Measurements from ENCODE around the gene MLXIP. TPM values are rescaled to one million over a fixed set of nuclear protein-coding genes. Genes with fewer than 3 reads are reported as not detected.

The MLXIP gene
- total and polyA plus RNA-seq, 9 of the 15 experiments (the other 6 are each of a cell fraction or from before 2014, with no cell fraction given): 2.2 to 66.3 (median 18.1) TPM

DNA sequence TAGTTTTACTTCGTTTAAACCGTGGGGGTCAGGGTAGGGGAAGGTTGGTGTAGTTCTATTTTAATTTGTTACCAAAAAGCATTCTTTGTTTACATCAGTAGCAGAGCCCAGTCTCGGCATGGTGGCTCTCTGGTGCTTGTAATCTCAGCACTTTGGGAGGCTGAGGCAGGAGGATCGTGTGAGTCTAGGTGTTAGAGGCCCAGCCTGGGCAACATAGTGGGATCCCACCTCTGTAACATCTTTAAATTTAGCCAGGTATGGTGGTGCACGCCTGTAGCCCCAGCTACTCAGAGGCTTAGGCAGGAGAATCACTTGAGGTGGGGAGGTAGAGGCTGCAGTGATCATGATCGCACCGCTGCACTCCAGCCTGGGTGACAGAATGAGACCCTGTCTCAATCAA lies 106.5 kb downstream of the MLXIP start:
- H3K4me1 ChIP-seq (replicated peaks in 1 of 2; ENCODE audit: control insufficient read depth in 2 of 2, insufficient read depth in 2 of 2, low read length in 2 of 2): peaks cover 0 to 10% of the 10 kb centered on the region in 2 experiments; a peak in 2 of 5 replicates
- H3K4me3 ChIP-seq: no peak overlapping the region
- no peak overlapping the region for H3K4me2 ChIP-seq (ENCODE audit: insufficient read depth, low read length)
- H3K36me3 ChIP-seq (ENCODE audit: control insufficient read depth, insufficient read depth, low read length): no peaks in the 10 kb centered on the region
- in situ Hi-C loops (cut with MboI): no loop called here
- H3K27me3 ChIP-seq (ENCODE audit: control insufficient read depth in 2 of 2, insufficient read depth in 2 of 2, low read length in 2 of 2): no peaks in the 10 kb centered on the region
- no peak for ATAC-seq
- DNase-seq (ENCODE audit: extremely low read depth in 1 of 4, low spot score in 3 of 4): no peak
- POLR2A ChIA-PET: no interaction called here
- no peak overlapping the region for H2AFZ ChIP-seq (ENCODE audit: low read depth, low read length)
- no peaks in the 10 kb centered on the region for H4K20me1 ChIP-seq (replicated peaks; ENCODE audit: control insufficient read depth, insufficient read depth, low read length)
- H3K79me2 ChIP-seq (ENCODE audit: control insufficient read depth, insufficient read depth, low read length): no peaks in the 10 kb centered on the region
- TF ChIP-seq KDM1A (IDR thresholded peaks at IDR 0.05) (0 out of 4 replicates have a peak, but pooled peaks of 1 of the 2 experiments have one; percentile 27), ZNF121 (CRISPR knock-in tag; conservative IDR thresholded peaks at IDR 0.05) (peak; percentile 99), RBM14 (IDR thresholded peaks at IDR 0.05; ENCODE audit: borderline replicate concordance, insufficient read depth, low read depth, low read length) (no peak), RBM25 (IDR thresholded peaks at IDR 0.05; ENCODE audit: low read depth, low read length, severe bottlenecking) (peak; percentile 60), BCOR (IDR thresholded peaks at IDR 0.05) (peak; percentile 78)
- CTCF ChIA-PET (ENCODE audit: low intra/inter-chr PET ratio): no interaction called here
- H3K9me1 ChIP-seq (ENCODE audit: control insufficient read depth, insufficient read depth, low read length): no peaks in the 10 kb centered on the region
- intact Hi-C loops (cut with micrococcal nuclease): no loop called here
- no peak overlapping the region for H3K27ac ChIP-seq (ENCODE audit: extremely low read depth, low read depth, low read length)
- BruUV-seq (replicated peaks): no TSS peak
- no peak overlapping the region for H3K9ac ChIP-seq (ENCODE audit: insufficient read depth in 1 of 2, low read depth in 2 of 2, low read length in 2 of 2)
- FAIRE-seq: no peak
- 48% methylated on average over 7 of the region's 7 CpGs for WGBS (ENCODE audit: insufficient coverage, low coverage, missing lambda C conversion rate)
- H3K9me3 ChIP-seq (replicated peaks; ENCODE audit: control insufficient read depth, insufficient read depth, low read depth, low read length): no peaks in the 10 kb centered on the region

DNA sequence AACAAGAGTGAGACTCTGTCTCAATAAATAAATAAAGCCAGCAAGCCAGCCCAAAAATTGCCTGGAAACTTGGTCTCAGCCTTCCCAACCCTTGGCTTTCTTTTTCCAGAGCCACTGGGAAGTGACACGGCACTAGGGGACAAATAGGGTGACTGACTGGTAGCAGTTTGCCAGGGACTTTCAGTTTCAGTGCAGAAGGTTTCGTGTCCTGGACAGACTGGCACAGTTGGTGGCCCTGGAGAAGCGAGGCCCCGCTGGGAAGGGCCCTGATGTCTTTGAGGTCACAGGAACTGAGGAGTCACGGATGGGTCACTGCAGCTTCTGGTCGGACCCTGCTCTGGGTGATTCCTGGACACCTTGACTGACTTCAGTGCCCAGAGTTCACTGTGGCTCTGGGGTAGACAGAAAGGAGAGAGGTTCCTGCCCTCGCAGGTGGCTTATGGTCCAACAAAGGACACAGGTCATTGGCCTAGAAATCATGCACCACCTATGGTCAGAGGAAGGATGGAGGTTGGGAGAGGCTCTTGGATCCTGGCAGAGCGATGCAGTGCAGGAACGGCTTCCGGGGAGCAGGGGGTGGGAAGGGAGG lies 107.0 kb downstream of the MLXIP start:
- 51% methylated on average over 10 of the region's 10 CpGs for WGBS (ENCODE audit: insufficient coverage, low coverage, missing lambda C conversion rate)
- ATAC-seq (no peak), DNase-seq (ENCODE audit: extremely low read depth in 1 of 4, low spot score in 3 of 4) (peak in 1 of 4 experiments; percentile 2), FAIRE-seq (no peak)
- in situ Hi-C loops (cut with MboI): no loop called here
- Histone ChIP-seq H3K9me1 (ENCODE audit: control insufficient read depth, insufficient read depth, low read length) (no peaks in the 10 kb centered on the region), H3K4me1 (replicated peaks in 1 of 2; ENCODE audit: control insufficient read depth in 2 of 2, insufficient read depth in 2 of 2, low read length in 2 of 2) (peaks cover 0 to 14% of the 10 kb centered on the region in 2 experiments; a peak in 2 of 5 replicates), H3K4me3 (no peak overlapping the region), H3K4me2 (ENCODE audit: insufficient read depth, low read length) (no peak overlapping the region), H4K20me1 (replicated peaks; ENCODE audit: control insufficient read depth, insufficient read depth, low read length) (no peaks in the 10 kb centered on the region), H3K27me3 (ENCODE audit: control insufficient read depth in 2 of 2, insufficient read depth in 2 of 2, low read length in 2 of 2) (no peaks in the 10 kb centered on the region), H3K79me2 (ENCODE audit: control insufficient read depth, insufficient read depth, low read length) (no peaks in the 10 kb centered on the region), H3K9me3 (replicated peaks; ENCODE audit: control insufficient read depth, insufficient read depth, low read depth, low read length) (no peaks in the 10 kb centered on the region), H3K9ac (ENCODE audit: insufficient read depth in 1 of 2, low read depth in 2 of 2, low read length in 2 of 2) (peak overlapping the region in 1 of 2 experiments; percentile 32; a peak in 1 of 4 replicates), H3K27ac (ENCODE audit: extremely low read depth, low read depth, low read length) (no peak overlapping the region), H3K36me3 (ENCODE audit: control insufficient read depth, insufficient read depth, low read length) (no peaks in the 10 kb centered on the region), H2AFZ (ENCODE audit: low read depth, low read length) (no peak overlapping the region)
- CTCF ChIA-PET (ENCODE audit: low intra/inter-chr PET ratio): no interaction called here
- POLR2A ChIA-PET: no interaction called here
- BruUV-seq (replicated peaks): no TSS peak
- intact Hi-C loops (cut with micrococcal nuclease): no loop called here
- TF ChIP-seq GTF2F1 (IDR thresholded peaks at IDR 0.05; ENCODE audit: low read depth, low read length): no peak
- TF ChIP-seq, protein P1, sequence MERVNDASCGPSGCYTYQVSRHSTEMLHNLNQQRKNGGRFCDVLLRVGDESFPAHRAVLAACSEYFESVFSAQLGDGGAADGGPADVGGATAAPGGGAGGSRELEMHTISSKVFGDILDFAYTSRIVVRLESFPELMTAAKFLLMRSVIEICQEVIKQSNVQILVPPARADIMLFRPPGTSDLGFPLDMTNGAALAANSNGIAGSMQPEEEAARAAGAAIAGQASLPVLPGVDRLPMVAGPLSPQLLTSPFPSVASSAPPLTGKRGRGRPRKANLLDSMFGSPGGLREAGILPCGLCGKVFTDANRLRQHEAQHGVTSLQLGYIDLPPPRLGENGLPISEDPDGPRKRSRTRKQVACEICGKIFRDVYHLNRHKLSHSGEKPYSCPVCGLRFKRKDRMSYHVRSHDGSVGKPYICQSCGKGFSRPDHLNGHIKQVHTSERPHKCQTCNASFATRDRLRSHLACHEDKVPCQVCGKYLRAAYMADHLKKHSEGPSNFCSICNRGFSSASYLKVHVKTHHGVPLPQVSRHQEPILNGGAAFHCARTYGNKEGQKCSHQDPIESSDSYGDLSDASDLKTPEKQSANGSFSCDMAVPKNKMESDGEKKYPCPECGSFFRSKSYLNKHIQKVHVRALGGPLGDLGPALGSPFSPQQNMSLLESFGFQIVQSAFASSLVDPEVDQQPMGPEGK (CRISPR knock-in tag; IDR thresholded peaks at IDR 0.05; ENCODE audit: borderline replicate concordance): no peak
- TF ChIP-seq WHSC1 (IDR thresholded peaks at IDR 0.05; ENCODE audit: low read length): no peak
- no peak for TF ChIP-seq ZNF324 (CRISPR knock-in tag; IDR thresholded peaks at IDR 0.05)
- no peak for TF ChIP-seq ELF1 (tag; IDR thresholded peaks at IDR 0.05)
- TF ChIP-seq TCF7L2 (IDR thresholded peaks at IDR 0.05; ENCODE audit: low read depth, low read length): no peak
- TF ChIP-seq CHD2 (IDR thresholded peaks at IDR 0.05; ENCODE audit: low read depth, low read length): no peak
- TF ChIP-seq TAF9B (IDR thresholded peaks at IDR 0.05; ENCODE audit: partially characterized antibody): no peak

Data from K562 (cell line).